NCI-H1930 (cell line): ENCODE data around the gene TMED6.
"Not testable (repeated sequence)": the region's sequence is repeated elsewhere in the genome, so short reads cannot be mapped to it uniquely, and the experiment has no call there.

Source experiments
- DNase-seq, 2 experiments: peaks; one replicate each; lab custom pipeline; 2025; lab: John Stamatoyannopoulos, UW

The TMED6 gene

GRCh38 chr16:69301861-69302260, 49.7 kb downstream of the TMED6 start:
- DNase-seq, result no peak

GRCh38 chr16:69301187-69301586, 50.4 kb downstream of the TMED6 start:
- no peak for DNase-seq

- no peak for DNase-seq
Measured at GRCh38 chr16:69298261-69298660, 53.3 kb downstream of the TMED6 start.

- DNase-seq, result not testable (repeated sequence)
Measured at GRCh38 chr16:69296771-69297170, 54.8 kb downstream of the TMED6 start.

GRCh38 chr16:69294051-69294450, 57.5 kb downstream of the TMED6 start:
- no peak for DNase-seq

- no peak for DNase-seq
Measured at GRCh38 chr16:69293401-69293800, 58.2 kb downstream of the TMED6 start.
